GM18873 (cell line): Measurements from ENCODE around the gene JARID2.

Experiments
- ATAC-seq: cut with Tn5 transposase; IDR thresholded peaks from one replicate; pipeline ENCODE4 v1.9.1; 2021; ENCODE audit warnings: mild to moderate bottlenecking, moderate library complexity, moderate number of reproducible peaks; ENCODE audit not compliant: unreplicated experiment, low FRiP score

Gene JARID2

GRCh38 chr6:15348528-15348927 is 102.7 kb downstream of the JARID2 start:
- ATAC-seq, result no peak

DNA sequence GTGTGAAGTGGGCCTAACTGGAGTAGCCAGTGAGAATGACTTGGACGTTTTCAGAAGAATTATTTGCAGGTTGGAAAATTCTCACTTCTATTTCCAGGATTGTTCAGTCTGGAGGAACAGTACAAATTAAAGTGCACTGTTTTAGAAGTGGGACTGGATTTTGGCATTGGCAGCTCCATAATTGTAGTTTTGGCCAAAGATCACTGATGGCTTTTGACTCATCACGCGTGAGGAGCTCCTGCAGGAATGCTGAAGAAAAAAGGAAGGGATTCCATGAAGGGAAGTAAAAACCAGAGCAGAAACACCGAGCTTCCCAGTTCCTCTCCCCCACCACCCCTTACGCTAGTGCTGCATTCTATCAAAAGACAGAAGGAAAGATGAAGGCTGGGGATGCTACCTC is 103.5 kb downstream of the JARID2 start:
- ATAC-seq, result no peak

- ATAC-seq, result no peak
Observed at GRCh38 chr6:15350386-15351083, 104.7 kb downstream of the JARID2 start.

GRCh38 chr6:15351631-15352030 is 105.8 kb downstream of the JARID2 start:
- ATAC-seq, result no peak

GRCh38 chr6:15352220-15352619 is 106.4 kb downstream of the JARID2 start:
- no peak for ATAC-seq

DNA sequence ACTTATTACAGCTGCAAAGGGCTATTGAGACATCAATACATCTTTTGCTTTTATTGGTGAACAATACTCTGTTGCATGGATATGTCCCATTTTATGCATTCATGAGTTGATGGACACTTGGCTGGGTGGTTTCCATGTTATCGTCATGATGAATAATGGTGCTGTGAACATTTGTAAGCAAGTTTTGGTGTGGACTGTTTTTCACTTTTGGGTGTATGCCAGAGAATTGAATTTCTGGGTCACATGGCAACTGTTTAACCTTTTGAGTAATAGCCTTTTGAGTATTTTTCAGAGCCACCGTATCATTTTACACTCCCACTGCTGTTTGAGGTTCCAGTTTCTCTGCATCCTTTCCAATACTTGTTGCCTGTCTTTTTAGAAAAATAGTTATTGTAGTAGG is 107.0 kb downstream of the JARID2 start:
- no peak for ATAC-seq

DNA sequence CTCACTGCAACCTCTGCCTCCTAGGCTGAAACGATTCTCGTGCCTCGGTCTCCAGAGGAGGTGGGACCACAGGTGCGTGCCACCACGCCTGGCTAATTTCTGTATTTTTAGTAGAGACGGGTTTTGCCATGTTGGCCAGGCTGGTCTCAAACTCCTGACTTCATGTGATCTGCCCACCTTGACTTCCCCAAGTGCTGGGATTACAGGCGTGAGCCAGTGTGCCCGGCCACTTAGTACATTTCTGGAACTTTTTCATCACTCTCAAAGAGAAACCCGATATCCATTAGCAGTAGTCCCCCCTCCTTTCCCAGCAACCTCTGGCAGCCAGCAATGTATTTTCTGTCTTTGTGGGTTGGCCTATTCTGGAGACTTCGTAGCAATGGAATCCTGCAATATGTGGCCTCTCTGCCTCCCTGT is 109.8 kb downstream of the JARID2 start:
- no peak for ATAC-seq

GRCh38 chr6:15356179-15356578 is 110.3 kb downstream of the JARID2 start:
- ATAC-seq, result no peak

GRCh38 chr6:15356937-15357336 is 111.1 kb downstream of the JARID2 start:
- ATAC-seq, result no peak

- no peak for ATAC-seq
Observed at GRCh38 chr6:15357782-15358181, 111.9 kb downstream of the JARID2 start.

DNA sequence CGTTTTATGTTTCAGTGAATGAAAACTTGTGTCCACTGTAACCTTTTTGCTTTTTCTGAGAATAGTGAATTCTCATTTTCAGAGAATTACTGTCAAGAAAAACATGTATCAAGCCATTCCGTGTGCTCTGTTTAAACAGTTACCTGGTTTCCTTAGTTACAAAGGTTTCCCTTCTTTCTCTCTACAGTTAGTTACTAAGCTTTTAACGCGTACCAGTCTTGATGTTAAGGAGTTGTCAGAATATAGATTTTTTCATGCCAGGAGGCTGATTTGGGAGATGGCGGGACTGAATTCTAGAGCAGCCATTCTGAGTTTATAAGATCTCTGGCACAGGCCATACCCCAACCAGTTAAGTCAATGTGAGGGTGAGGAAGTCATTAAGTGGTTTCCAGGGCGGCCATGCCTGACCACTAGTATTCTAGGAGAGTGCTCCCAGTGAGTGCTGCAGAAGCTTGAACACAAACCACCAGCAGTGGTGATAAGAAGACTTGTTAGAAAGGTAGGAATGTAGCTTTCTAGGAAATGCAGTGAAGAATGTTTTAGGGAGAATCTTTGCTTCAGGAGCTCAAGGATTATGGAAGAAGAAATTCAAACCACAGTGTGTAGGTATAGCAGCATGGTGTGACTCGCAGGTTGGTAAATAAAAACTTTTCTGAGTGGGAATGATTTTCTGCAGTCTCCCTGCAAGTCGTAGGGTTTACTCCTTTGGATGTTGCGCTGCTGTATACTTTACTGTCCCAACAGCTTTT is 112.9 kb downstream of the JARID2 start:
- ATAC-seq, result peak; percentile 45

- ATAC-seq, result peak; percentile 58
Observed at GRCh38 chr6:15359335-15359862, 113.5 kb downstream of the JARID2 start.

DNA sequence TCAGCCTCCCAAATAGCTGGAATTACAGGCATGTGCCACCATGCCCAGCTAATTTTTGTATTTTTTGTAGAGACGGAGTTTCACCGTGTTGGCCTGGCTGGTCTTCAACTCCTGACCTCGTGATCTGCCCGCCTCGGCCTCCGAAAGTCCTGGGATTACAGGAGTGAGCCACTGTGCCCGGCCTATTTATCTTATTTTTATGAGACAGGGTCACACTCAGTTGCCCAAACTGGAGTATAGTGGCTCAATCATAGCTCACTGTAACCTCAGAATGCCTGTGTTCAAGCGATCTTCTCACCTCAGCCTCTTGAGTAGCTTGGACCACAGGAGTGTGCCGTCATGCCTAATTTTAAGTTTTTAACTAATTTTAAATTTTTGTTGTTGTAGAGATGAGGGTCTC is 114.4 kb downstream of the JARID2 start:
- ATAC-seq, result no peak

DNA sequence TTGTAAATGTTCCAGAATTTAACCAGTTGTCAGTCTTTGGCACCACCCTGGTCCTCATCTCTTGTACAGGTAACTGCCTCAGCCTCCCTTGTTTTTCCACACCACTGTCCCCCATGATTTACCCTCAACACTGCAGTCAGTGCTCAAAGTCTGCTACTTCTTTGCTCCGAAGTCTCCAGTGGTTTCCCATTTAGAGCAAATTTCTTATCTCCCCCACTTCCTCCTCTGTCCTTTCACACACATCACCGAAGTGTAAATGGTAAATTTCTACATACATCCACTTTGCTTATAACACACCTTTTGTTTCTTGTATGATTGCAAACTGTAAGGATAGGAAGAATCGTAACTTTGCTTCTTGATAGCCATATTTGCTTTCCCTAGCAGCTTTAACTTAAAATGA is 115.3 kb downstream of the JARID2 start:
- no peak for ATAC-seq

DNA sequence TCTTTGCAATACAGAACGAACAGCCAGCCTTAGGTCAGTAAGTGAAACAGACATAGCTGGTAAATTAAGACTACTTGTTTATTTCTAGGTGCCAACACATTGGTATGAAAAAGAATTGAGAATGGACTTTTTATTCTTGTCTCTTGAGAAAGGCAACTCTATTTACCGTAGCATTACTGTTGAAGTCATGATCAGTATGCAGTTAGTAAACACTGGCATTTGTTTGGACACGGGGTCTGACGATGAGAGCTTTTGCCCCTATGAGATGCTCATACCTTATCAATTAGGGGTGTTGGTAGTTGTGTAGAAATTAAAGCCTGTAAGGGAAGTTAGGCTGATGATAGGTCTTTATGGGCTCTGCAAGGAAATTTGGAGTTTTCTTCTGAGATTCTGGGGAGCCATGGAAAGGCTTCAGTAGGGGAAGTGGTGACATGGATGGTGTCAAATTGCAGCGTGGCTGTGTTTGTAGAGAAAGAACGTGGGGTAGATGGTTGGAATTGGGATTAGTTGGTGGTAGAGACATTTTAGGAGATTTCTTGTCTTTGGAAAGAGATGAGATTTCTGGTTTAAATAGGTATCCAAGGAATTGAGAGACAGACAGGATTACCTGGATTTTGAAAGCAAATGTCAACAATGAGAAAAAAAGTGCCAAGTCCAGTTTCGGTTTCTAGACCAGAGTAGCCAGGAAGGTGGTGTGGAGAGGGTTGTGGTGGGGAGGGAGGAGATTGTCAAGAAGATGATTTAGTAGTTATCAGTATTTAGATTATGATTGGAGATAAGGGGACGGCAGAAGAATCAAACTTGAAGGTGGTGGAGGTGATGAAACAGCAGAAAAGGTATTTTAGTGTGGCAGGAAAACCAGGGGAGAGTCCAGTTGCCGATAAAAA is 116.6 kb downstream of the JARID2 start:
- ATAC-seq, result no peak

GRCh38 chr6:15363164-15363522 is 117.3 kb downstream of the JARID2 start:
- no peak for ATAC-seq

DNA sequence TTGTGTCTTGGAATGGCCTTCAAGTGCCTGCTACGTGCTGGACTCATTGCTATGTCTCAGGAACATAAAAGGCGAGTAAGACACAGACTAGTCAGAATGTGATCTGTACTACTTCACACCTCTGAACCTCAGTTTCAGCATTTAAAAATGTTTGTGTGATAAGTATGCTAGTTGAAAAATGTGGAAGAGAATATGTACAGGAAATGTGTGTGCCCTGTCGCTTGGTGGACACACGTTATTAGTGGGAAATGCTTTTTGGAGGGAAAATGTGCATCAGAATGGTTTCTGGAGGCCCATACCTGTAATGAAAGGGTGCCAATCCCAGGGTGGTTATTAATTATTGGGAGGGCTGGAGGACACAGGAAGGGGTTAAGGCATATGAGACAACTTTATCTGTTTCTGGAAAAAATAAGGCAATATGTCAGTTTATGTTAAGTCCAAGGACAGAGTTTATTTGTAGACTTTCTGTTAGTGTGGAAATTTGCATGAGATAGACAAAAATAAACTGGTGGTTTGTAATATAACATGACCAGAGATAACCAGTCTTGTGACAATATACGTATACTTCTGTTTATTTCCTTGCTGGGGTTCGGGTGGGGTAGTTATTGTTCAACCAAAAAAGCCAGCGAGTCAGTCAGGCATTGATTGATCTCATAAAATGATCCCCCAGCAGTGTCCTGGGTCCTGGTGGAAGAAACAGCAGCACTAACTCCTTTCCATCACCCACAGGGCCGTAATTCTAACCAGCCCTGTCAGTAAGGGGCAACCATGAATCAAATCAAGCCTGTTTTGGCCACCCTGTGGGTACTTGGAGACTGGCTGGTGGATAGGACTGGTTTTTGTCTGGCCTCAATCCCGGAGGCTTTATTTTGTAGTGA is 117.9 kb downstream of the JARID2 start:
- ATAC-seq, result no peak

GRCh38 chr6:15364401-15365037 is 118.7 kb downstream of the JARID2 start:
- ATAC-seq, result no peak

DNA sequence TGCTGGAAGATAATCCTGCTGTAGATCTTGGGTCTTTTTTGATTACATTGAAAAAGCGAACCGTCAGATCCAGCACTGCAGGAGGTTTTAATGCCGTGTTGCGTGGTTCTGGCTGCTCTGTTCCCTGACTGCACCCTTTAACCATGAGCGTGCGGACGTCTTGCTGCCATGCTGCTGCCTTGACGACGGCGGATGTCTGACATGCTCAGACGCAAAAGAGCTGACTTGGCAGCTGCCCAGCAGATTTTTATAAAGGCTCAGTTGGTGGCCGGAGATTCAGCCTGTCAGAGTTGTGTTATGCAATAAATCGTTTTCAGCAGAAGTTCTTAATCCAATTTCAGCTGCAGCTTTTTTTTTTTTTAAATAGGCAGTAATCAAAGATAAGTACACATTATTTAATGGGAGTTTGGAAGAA is 119.4 kb downstream of the JARID2 start:
- ATAC-seq, result no peak
